MM.1S (cell line): ENCODE measurements around the gene RNLS.

ENCODE experiments used
- DNase-seq: peaks from one replicate; pipeline ENCODE4 v3.0.0-alpha.2; 2015
- H2AFZ ChIP-seq: fragments of 300-600 bp; sonication (generic); 2 replicates; pipeline ENCODE4 v1.6.0; 2016; ENCODE audit warnings: antibody characterized with exemption, low read length
- H3F3A ChIP-seq: fragments of 300-600 bp; sonication (generic); 2 replicates; pipeline ENCODE4 v1.6.1; 2016; ENCODE audit warnings: mild to moderate bottlenecking, antibody characterized with exemption, low read length, moderate library complexity, mixed read lengths; ENCODE audit not compliant: insufficient read depth
- H3K27ac ChIP-seq: fragments of 300-600 bp; sonication (generic); 2 replicates; pipeline ENCODE4 v1.5.1; 2016; ENCODE audit warnings: mild to moderate bottlenecking, low read length
- H3K27me3 ChIP-seq: fragments of 300-600 bp; sonication (generic); replicated peaks from 2 replicates; pipeline ENCODE4 v1.6.0; 2016; ENCODE audit warnings: low read length; ENCODE audit not compliant: insufficient read depth
- H3K36me3 ChIP-seq: fragments of 300-600 bp; sonication (generic); replicated peaks from 2 replicates; pipeline ENCODE4 v1.6.1; 2016; ENCODE audit warnings: mild to moderate bottlenecking, low read length, mixed read lengths; ENCODE audit not compliant: insufficient read depth
- H3K4me1 ChIP-seq: fragments of 300-600 bp; sonication (generic); 2 replicates; pipeline ENCODE4 v1.6.1; 2016; ENCODE audit warnings: low read length, mixed read lengths
- H3K4me2 ChIP-seq: fragments of 300-600 bp; sonication (generic); 2 replicates; pipeline ENCODE4 v1.6.0; 2016; ENCODE audit warnings: low read depth, low read length
- H3K4me3 ChIP-seq: fragments of 300-600 bp; sonication (generic); 2 replicates; pipeline ENCODE4 v1.5.1; 2016; ENCODE audit warnings: low read length, mixed read lengths
- H3K79me2 ChIP-seq: fragments of 300-600 bp; sonication (generic); 2 replicates; pipeline ENCODE4 v1.6.1; 2016; ENCODE audit warnings: mixed run types, low read length, mixed read lengths
- H3K9ac ChIP-seq: fragments of 300-600 bp; sonication (generic); 2 replicates; pipeline ENCODE4 v1.6.1; 2016; ENCODE audit warnings: low read length, mixed read lengths
- H3K9me2 ChIP-seq: fragments of 300-600 bp; sonication (generic); replicated peaks from 2 replicates; pipeline ENCODE4 v1.6.1; 2016; ENCODE audit warnings: mild to moderate bottlenecking, low read length, mixed read lengths; ENCODE audit not compliant: insufficient read depth
- H3K9me3 ChIP-seq: fragments of 300-600 bp; sonication (generic); replicated peaks from 2 replicates; pipeline ENCODE4 v1.6.1; 2016; ENCODE audit warnings: mild to moderate bottlenecking, low read length, mixed read lengths; ENCODE audit not compliant: insufficient read depth
- H4K20me1 ChIP-seq: fragments of 300-600 bp; sonication (generic); 2 replicates; pipeline ENCODE4 v1.6.1; 2016; ENCODE audit warnings: mild to moderate bottlenecking, low read length, moderate library complexity, mixed read lengths; ENCODE audit not compliant: insufficient read depth
- EZH2 ChIP-seq: fragments of 300-600 bp; sonication (generic); optimal IDR thresholded peaks from 2 replicates; pipeline ENCODE3; 2017; ENCODE audit warnings: low read depth, mild to moderate bottlenecking, antibody characterized with exemption, low read length, mixed read lengths
- EZH2phosphoT487 ChIP-seq: fragments of 300-600 bp; sonication (generic); IDR thresholded peaks from 2 replicates; pipeline ENCODE4 v1.6.1; 2018; ENCODE audit warnings: antibody characterized with exemption, low read length
- TF ChIP-seq, protein P1 (sequence below): fragments of 300-600 bp; sonication (generic); IDR thresholded peaks from 2 replicates; pipeline ENCODE4 v1.5.1; 2016; ENCODE audit warnings: antibody characterized with exemption, low read length, mixed read lengths

The RNLS gene

GRCh38 chr10:88530629-88531391, 52.3 kb downstream of the RNLS start:
- H3K9ac ChIP-seq, result no peak overlapping the region
- H3K9me3 ChIP-seq, result no peaks in the 10 kb centered on the region
- TF ChIP-seq EZH2, result no peak
- TF ChIP-seq EZH2phosphoT487, result no peak
- TF ChIP-seq, protein P1, sequence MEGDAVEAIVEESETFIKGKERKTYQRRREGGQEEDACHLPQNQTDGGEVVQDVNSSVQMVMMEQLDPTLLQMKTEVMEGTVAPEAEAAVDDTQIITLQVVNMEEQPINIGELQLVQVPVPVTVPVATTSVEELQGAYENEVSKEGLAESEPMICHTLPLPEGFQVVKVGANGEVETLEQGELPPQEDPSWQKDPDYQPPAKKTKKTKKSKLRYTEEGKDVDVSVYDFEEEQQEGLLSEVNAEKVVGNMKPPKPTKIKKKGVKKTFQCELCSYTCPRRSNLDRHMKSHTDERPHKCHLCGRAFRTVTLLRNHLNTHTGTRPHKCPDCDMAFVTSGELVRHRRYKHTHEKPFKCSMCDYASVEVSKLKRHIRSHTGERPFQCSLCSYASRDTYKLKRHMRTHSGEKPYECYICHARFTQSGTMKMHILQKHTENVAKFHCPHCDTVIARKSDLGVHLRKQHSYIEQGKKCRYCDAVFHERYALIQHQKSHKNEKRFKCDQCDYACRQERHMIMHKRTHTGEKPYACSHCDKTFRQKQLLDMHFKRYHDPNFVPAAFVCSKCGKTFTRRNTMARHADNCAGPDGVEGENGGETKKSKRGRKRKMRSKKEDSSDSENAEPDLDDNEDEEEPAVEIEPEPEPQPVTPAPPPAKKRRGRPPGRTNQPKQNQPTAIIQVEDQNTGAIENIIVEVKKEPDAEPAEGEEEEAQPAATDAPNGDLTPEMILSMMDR, result no peak
- no peaks in the 10 kb centered on the region for H3K79me2 ChIP-seq
- H3K36me3 ChIP-seq, result no peaks in the 10 kb centered on the region
- H3K4me2 ChIP-seq, result no peak overlapping the region
- no peak overlapping the region for H2AFZ ChIP-seq
- H3K27ac ChIP-seq, result no peak overlapping the region
- H3K9me2 ChIP-seq, result no peaks in the 10 kb centered on the region
- H3K27me3 ChIP-seq, result no peaks in the 10 kb centered on the region
- no peak for DNase-seq
- H4K20me1 ChIP-seq, result no peaks in the 10 kb centered on the region
- H3K4me1 ChIP-seq, result no peaks in the 10 kb centered on the region
- no peak overlapping the region for H3K4me3 ChIP-seq
- no peaks in the 10 kb centered on the region for H3F3A ChIP-seq

GRCh38 chr10:88530093-88530492, 53.0 kb downstream of the RNLS start:
- Histone ChIP-seq H3K4me3 (no peak overlapping the region), H3K9me3 (no peaks in the 10 kb centered on the region), H3K36me3 (no peaks in the 10 kb centered on the region), H3K9me2 (no peaks in the 10 kb centered on the region), H3F3A (no peaks in the 10 kb centered on the region), H2AFZ (no peak overlapping the region), H3K27ac (no peak overlapping the region), H3K9ac (no peak overlapping the region), H4K20me1 (no peaks in the 10 kb centered on the region), H3K79me2 (no peaks in the 10 kb centered on the region), H3K4me1 (no peaks in the 10 kb centered on the region), H3K4me2 (no peak overlapping the region), H3K27me3 (no peaks in the 10 kb centered on the region)
- TF ChIP-seq EZH2 (no peak), EZH2phosphoT487 (no peak)
- TF ChIP-seq, protein P1, result no peak
- no peak for DNase-seq

- Histone ChIP-seq H3K79me2 (no peaks in the 10 kb centered on the region), H3K36me3 (no peaks in the 10 kb centered on the region), H3K4me3 (no peak overlapping the region), H3K4me1 (no peaks in the 10 kb centered on the region), H3F3A (no peaks in the 10 kb centered on the region), H3K4me2 (no peak overlapping the region), H3K9me3 (no peaks in the 10 kb centered on the region), H3K9me2 (no peaks in the 10 kb centered on the region), H3K27me3 (no peaks in the 10 kb centered on the region), H3K27ac (no peak overlapping the region), H2AFZ (no peak overlapping the region), H4K20me1 (no peaks in the 10 kb centered on the region), H3K9ac (no peak overlapping the region)
- TF ChIP-seq, protein P1, result no peak
- TF ChIP-seq EZH2phosphoT487, result no peak
- no peak for TF ChIP-seq EZH2
- DNase-seq, result no peak
These were observed 54.1 kb downstream of the RNLS start for GRCh38 chr10:88528806-88529570.
